Measurements from ENCODE around the gene IL13RA1. TPM values are rescaled to one million over a fixed set of nuclear protein-coding genes. Genes with fewer than 3 reads are reported as not detected.

The IL13RA1 gene
- total RNA-seq, 1 experiment from 2014 or later = 7.2 TPM

GRCh38 chrX:118717678-118718391, 9.6 kb upstream of the IL13RA1 start:
- DNase-seq (ENCODE audit: low spot score) = no peak
- H3K27me3 ChIP-seq (replicated peaks; ENCODE audit: insufficient read depth, low read depth, low read length, poor library complexity) = no peaks in the 10 kb centered on the region
- no peaks in the 10 kb centered on the region for H3K9me3 ChIP-seq (ENCODE audit: low read depth, low read length, poor library complexity, severe bottlenecking)
- no peaks in the 10 kb centered on the region for H3K36me3 ChIP-seq (ENCODE audit: insufficient read depth, low read length, poor library complexity, severe bottlenecking)
- ChIA-PET POLR2A (ENCODE audit: low non-redundant PET) (no interaction called here), CTCF (no interaction called here)
- intact Hi-C loops (cut with micrococcal nuclease; ENCODE audit: unreplicated experiment) = no loop called here
- no peaks in the 10 kb centered on the region for H3K4me1 ChIP-seq (ENCODE audit: insufficient read depth, low read length, poor library complexity, severe bottlenecking)
- no TSS peak for BruUV-seq (replicated peaks)
- H3K4me3 ChIP-seq (ENCODE audit: low read depth, low read length, poor library complexity, severe bottlenecking) = no peak overlapping the region
- TF ChIP-seq EZH2 (IDR thresholded peaks at IDR 0.05; ENCODE audit: borderline replicate concordance, low read depth, low read length, poor library complexity, severe bottlenecking) (no peak), CTCF (conservative IDR thresholded peaks at IDR 0.05; ENCODE audit: low read depth, low read length) (no peak)
- H3K27ac ChIP-seq (ENCODE audit: low read depth, low read length, poor library complexity, severe bottlenecking) = no peak overlapping the region

GRCh38 chrX:118718737-118719136, 8.7 kb upstream of the IL13RA1 start:
- ChIA-PET POLR2A (ENCODE audit: low non-redundant PET) (no interaction called here), CTCF (no interaction called here)
- Histone ChIP-seq H3K4me3 (ENCODE audit: low read depth, low read length, poor library complexity, severe bottlenecking) (no peak overlapping the region), H3K36me3 (ENCODE audit: insufficient read depth, low read length, poor library complexity, severe bottlenecking) (no peaks in the 10 kb centered on the region), H3K27ac (ENCODE audit: low read depth, low read length, poor library complexity, severe bottlenecking) (no peak overlapping the region), H3K4me1 (ENCODE audit: insufficient read depth, low read length, poor library complexity, severe bottlenecking) (no peaks in the 10 kb centered on the region), H3K27me3 (replicated peaks; ENCODE audit: insufficient read depth, low read depth, low read length, poor library complexity) (no peaks in the 10 kb centered on the region), H3K9me3 (ENCODE audit: low read depth, low read length, poor library complexity, severe bottlenecking) (no peaks in the 10 kb centered on the region)
- TF ChIP-seq EZH2 (IDR thresholded peaks at IDR 0.05; ENCODE audit: borderline replicate concordance, low read depth, low read length, poor library complexity, severe bottlenecking) = no peak
- TF ChIP-seq CTCF (conservative IDR thresholded peaks at IDR 0.05; ENCODE audit: low read depth, low read length) = no peak
- intact Hi-C loops (cut with micrococcal nuclease; ENCODE audit: unreplicated experiment) = no loop called here
- peak; percentile 58 for DNase-seq (ENCODE audit: low spot score)
- BruUV-seq (replicated peaks) = no TSS peak

GRCh38 chrX:118720058-118720707, 7.2 kb upstream of the IL13RA1 start:
- DNase-seq (ENCODE audit: low spot score) = no peak
- Histone ChIP-seq H3K4me1 (ENCODE audit: insufficient read depth, low read length, poor library complexity, severe bottlenecking) (no peaks in the 10 kb centered on the region), H3K27ac (ENCODE audit: low read depth, low read length, poor library complexity, severe bottlenecking) (no peak overlapping the region), H3K9me3 (ENCODE audit: low read depth, low read length, poor library complexity, severe bottlenecking) (no peaks in the 10 kb centered on the region), H3K36me3 (ENCODE audit: insufficient read depth, low read length, poor library complexity, severe bottlenecking) (no peaks in the 10 kb centered on the region), H3K4me3 (ENCODE audit: low read depth, low read length, poor library complexity, severe bottlenecking) (no peak overlapping the region), H3K27me3 (replicated peaks; ENCODE audit: insufficient read depth, low read depth, low read length, poor library complexity) (no peaks in the 10 kb centered on the region)
- intact Hi-C loops (cut with micrococcal nuclease; ENCODE audit: unreplicated experiment) = no loop called here
- BruUV-seq (replicated peaks) = no TSS peak
- CTCF ChIA-PET = no interaction called here
- POLR2A ChIA-PET (ENCODE audit: low non-redundant PET) = no interaction called here
- no peak for TF ChIP-seq EZH2 (IDR thresholded peaks at IDR 0.05; ENCODE audit: borderline replicate concordance, low read depth, low read length, poor library complexity, severe bottlenecking)
- TF ChIP-seq CTCF (conservative IDR thresholded peaks at IDR 0.05; ENCODE audit: low read depth, low read length) = no peak
